A549 (cell line): ENCODE data around the gene DNASE1L1. TPM values are rescaled to one million over a fixed set of nuclear protein-coding genes. Genes with fewer than 3 reads are reported as not detected.

Experiments
- ATAC-seq, 2 experiments: fragments of 200-7000 bp in 1 of 2; fragments of >200 bp in 1 of 2; cut with Nextera tagmentation in 1 of 2; cut with Tn5 transposase in 1 of 2; 3 replicates each; pipeline versions ENCODE4 v1.8.0 to v1.9.1; 2018 to 2020; ENCODE audit warnings: mild to moderate bottlenecking in 1 of 2, moderate library complexity in 1 of 2
- CTCF ChIA-PET: fragments of 300-600 bp; sonication (Branson Sonifier 250); formaldehyde crosslinking; extraction: SDS; loops from one replicate; lab custom pipeline; 2021; ENCODE audit warnings: antibody characterized with exemption, inconsistent platforms; lab: Yijun Ruan, JAX
- POLR2A ChIA-PET: fragments of 350-600 bp; formaldehyde crosslinking; extraction: SDS; loops from one replicate; lab custom pipeline; 2021; ENCODE audit warnings: antibody characterized with exemption, inconsistent platforms; lab: Yijun Ruan, JAX
- DNase-seq, 2 experiments: peaks; one replicate each; pipeline versions ENCODE4 v3.0.0 to v3.0.0-alpha.2; 2011 to 2016; ENCODE audit warnings: low read depth in 1 of 2, low spot score in 1 of 2
- FAIRE-seq: peaks from 2 replicates; lab custom pipeline; 2011; peaks lifted over from hg19 to GRCh38; lab: Jason Lieb, UNC
- H3K27ac ChIP-seq, 2 experiments: fragments of >200 bp; sonication (Bioruptor Twin); formaldehyde crosslinking; 3 replicates each; pipeline ENCODE4 v1.5.1; 2016 to 2017
- H3K4me1 ChIP-seq: fragments of >200 bp; sonication (Bioruptor Twin); formaldehyde crosslinking; 3 replicates; pipeline ENCODE4 v1.6.1; 2016
- H3K4me2 ChIP-seq: fragments of >200 bp; sonication (Bioruptor Twin); formaldehyde crosslinking; 3 replicates; pipeline ENCODE4 v1.6.1; 2016
- H3K4me3 ChIP-seq: fragments of >200 bp; sonication (Bioruptor Twin); formaldehyde crosslinking; 3 replicates; pipeline ENCODE4 v1.5.1; 2016
- H3K9me3 ChIP-seq: fragments of >200 bp; sonication (Bioruptor Twin); formaldehyde crosslinking; 3 replicates; pipeline ENCODE4 v1.6.1; 2016
- CHD2 ChIP-seq: fragments of 150-350 bp; IDR thresholded peaks from 2 replicates; pipeline ENCODE4 v1.6.1; 2014; ENCODE audit warnings: low read length; ENCODE audit not compliant: partially characterized antibody
- EP300 ChIP-seq, 2 experiments: fragments of >200 bp; sonication (Bioruptor Twin); formaldehyde crosslinking; IDR thresholded peaks; 2 replicates in 1 of 2; 3 replicates in 1 of 2; pipeline ENCODE4 v1.6.1; 2016 to 2017
- FOXS1 ChIP-seq: fragments of 250-450 bp; sonication (Bioruptor Pico); IDR thresholded peaks from 2 replicates; pipeline ENCODE4 v1.5.0; 2020; ENCODE audit warnings: mild to moderate bottlenecking, moderate library complexity
- HDAC2 ChIP-seq: fragments of 200-600 bp; sonication (generic); IDR thresholded peaks from 2 replicates; pipeline ENCODE4 v1.6.1; 2016
- HOXA7 ChIP-seq: fragments of 250-450 bp; sonication (Bioruptor Pico); IDR thresholded peaks from 2 replicates; pipeline ENCODE4 v1.5.0; 2020; ENCODE audit warnings: mild to moderate bottlenecking, moderate library complexity
- HOXB13 ChIP-seq: fragments of 250-450 bp; sonication (Bioruptor Pico); IDR thresholded peaks from 2 replicates; pipeline ENCODE4 v1.5.0; 2020; ENCODE audit warnings: low read depth, mild to moderate bottlenecking, moderate library complexity
- JUN ChIP-seq, 2 experiments: fragments of >200 bp; sonication (Bioruptor Twin); formaldehyde crosslinking; IDR thresholded peaks; 2 replicates in 1 of 2; 3 replicates in 1 of 2; pipeline ENCODE4 v1.6.1; 2016 to 2017
- MAX ChIP-seq: IDR thresholded peaks from 2 replicates; pipeline ENCODE4 v1.6.1; 2012
- MAZ ChIP-seq: fragments of 150-350 bp; IDR thresholded peaks from 2 replicates; pipeline ENCODE4 v1.6.1; 2014; ENCODE audit warnings: antibody characterized with exemption, low read depth, low read length, borderline replicate concordance
- MYC ChIP-seq: IDR thresholded peaks from 2 replicates; pipeline ENCODE4 v1.6.1; 2012; ENCODE audit warnings: mild to moderate bottlenecking, inconsistent platforms, low read length, improper control_type of control experiment, borderline replicate concordance
- RAD21 ChIP-seq, 2 experiments: fragments of >200 bp in 1 of 2; sonication (Bioruptor Twin) in 1 of 2; formaldehyde crosslinking in 1 of 2; IDR thresholded peaks in 1 of 2; conservative IDR thresholded peaks in 1 of 2; 2 replicates in 1 of 2; 3 replicates in 1 of 2; pipeline ENCODE4 v1.6.1; 2012 to 2018; ENCODE audit warnings: inconsistent platforms in 1 of 2
- RARB ChIP-seq: fragments of 250-450 bp; sonication (Bioruptor Pico); IDR thresholded peaks from 2 replicates; pipeline ENCODE4 v1.8.0; 2021; ENCODE audit warnings: mild to moderate bottlenecking, moderate library complexity
- SREBF2 ChIP-seq: fragments of 450-650 bp; IDR thresholded peaks from 2 replicates; pipeline ENCODE4 v1.6.1; 2014; ENCODE audit warnings: mild to moderate bottlenecking, moderate library complexity
- USF2 ChIP-seq: fragments of 450-650 bp; IDR thresholded peaks from 2 replicates; pipeline ENCODE4 v1.6.1; 2014; ENCODE audit warnings: antibody characterized with exemption
- ZC3H11A ChIP-seq: fragments of 450-650 bp; IDR thresholded peaks from 2 replicates; pipeline ENCODE4 v1.6.1; 2014; ENCODE audit warnings: antibody characterized with exemption, mild to moderate bottlenecking
- ZFP36 ChIP-seq: fragments of 450-650 bp; IDR thresholded peaks from 2 replicates; pipeline ENCODE4 v1.6.1; 2014; ENCODE audit warnings: borderline replicate concordance; ENCODE audit not compliant: partially characterized antibody
- ZNF302 ChIP-seq: fragments of 250-450 bp; sonication (Bioruptor Pico); IDR thresholded peaks from 2 replicates; pipeline ENCODE4 v1.9.0; 2021; ENCODE audit warnings: inconsistent platforms, mild to moderate bottlenecking, moderate library complexity
- WGBS: methylation state at CpG from one replicate; pipeline ENCODE4 v1.1.6; 2017; ENCODE audit errors: missing lambda C conversion rate; 5-methylcytosine and 5-hydroxymethylcytosine counted together
- polyA plus RNA-seq, 4 experiments: library from polyadenylated mRNA; depleted of rRNA in 3 of 4; stranded (reverse); fragments of >200 nt; fragmentation: RNase III in 1 of 4; extraction: RNeasy Plus Mini Kit Qiagen cat#74134 plus additional on column Dnase treatment in 1 of 4; gene quantifications; 2 replicates in 3 of 4; 3 replicates in 1 of 4; pipeline ENCODE4 v1.2.3, GENCODE V29; 2011 to 2017
- TF ChIP-seq, protein P1 (sequence below): fragments of 250-450 bp; sonication (Bioruptor Pico); IDR thresholded peaks from 2 replicates; pipeline ENCODE4 v1.5.0; 2020; ENCODE audit warnings: low read depth, mild to moderate bottlenecking, moderate library complexity
- TF ChIP-seq, protein P2 (sequence below): fragments of >200 bp; sonication (Bioruptor Twin); formaldehyde crosslinking; IDR thresholded peaks from 3 replicates; pipeline ENCODE4 v1.5.1; 2016

The DNASE1L1 gene
- polyA plus RNA-seq, 2 of the 4 experiments (the other 2 are of a cell fraction), result 14.3 to 24.5 TPM

DNA sequence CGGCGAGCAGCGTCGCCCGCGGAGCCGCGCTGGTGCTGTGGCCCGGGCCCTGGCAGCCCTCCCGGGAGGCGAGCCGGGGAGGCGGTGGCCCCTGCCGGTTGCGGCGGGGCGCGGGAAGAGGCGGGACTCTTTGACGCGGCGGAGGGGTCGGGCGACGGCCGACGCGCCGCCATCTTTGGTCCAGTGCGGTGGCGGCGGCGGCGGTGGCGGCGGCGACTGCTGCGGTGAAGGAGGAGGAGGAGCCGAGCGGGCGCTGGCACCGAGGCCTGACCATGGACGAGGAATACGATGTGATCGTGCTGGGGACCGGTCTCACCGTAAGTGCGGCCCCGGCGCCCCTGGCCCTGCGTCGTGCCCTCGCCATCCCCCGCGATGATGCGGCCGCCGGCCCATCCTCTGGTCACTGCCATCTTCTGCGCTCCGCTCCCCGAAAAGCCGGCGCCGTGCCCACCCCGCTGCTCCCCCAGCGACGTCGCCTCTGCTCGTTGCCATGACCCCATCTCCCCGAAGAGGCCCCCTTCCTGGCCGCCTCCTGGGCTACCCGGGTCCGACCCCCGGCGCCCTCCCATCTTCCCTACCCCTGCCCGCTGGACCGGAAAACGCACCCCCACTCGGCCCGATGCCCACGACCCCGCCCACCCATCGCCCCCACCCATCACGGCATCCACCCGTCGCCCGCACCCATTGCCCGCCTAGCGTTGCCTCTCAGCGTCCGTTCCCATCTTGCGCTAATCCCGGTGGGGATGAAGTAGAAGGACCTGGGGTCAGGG lies 28.1 kb upstream of the DNASE1L1 start, which contains the start of gene GDI1 (continued):
- TF ChIP-seq ZFP36 (no peak), MAX (no peak)

DNA sequence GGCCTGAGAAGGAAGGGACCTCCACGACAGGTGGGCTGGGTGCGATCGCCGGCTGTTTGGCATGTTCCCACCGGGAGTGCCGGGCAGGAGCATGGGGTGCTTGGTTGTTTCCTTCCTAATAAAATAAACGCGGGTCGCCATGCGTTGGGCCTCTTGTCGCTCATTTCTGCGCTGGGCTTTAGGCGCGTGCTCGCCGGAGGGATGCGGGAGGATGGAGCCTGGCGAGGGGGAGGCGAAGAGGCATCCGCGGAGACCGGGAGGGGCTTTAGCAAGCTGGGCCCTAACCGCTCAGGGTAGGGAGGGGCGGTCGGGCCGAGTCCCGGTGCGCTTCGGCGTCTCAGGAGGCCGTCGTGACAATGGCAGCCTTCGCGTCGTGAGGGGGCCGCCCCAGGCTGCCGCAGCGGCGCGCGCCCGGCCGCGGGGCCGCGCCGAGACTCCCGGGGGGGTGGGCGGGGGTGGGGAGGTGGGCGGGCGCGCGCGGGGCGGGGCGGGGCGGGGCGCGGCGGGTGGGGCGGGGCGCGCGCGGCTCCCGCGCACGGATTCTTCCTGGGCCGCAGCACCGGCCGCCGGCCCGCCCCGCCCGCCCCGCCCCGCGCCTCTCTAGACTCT lies 27.4 kb upstream of the DNASE1L1 start:
- H3K27ac ChIP-seq, result peak overlapping the region; percentile 100
- peak; percentile 54 to 62 for ATAC-seq
- H3K4me3 ChIP-seq, result peak overlapping the region; percentile 97
- CTCF ChIA-PET, result no interaction called here
- H3K4me2 ChIP-seq, result peak overlapping the region; percentile 98
- TF ChIP-seq FOXS1 (no peak), ZNF302 (CRISPR knock-in tag) (no peak), MAZ (no peak), EP300 (IDR thresholded peaks at IDR 0.05) (no peak), RARB (CRISPR knock-in tag) (no peak), JUN (IDR thresholded peaks at IDR 0.05) (no peak; a peak in 1 of 5 replicates), HDAC2 (no peak), HOXB13 (no peak), RAD21 (conservative IDR thresholded peaks at IDR 0.05 in 1 of 2, IDR thresholded peaks at IDR 0.05 in 1 of 2) (no peak), HOXA7 (no peak), MYC (no peak), SREBF2 (no peak), ZFP36 (no peak)
- TF ChIP-seq, protein P1, sequence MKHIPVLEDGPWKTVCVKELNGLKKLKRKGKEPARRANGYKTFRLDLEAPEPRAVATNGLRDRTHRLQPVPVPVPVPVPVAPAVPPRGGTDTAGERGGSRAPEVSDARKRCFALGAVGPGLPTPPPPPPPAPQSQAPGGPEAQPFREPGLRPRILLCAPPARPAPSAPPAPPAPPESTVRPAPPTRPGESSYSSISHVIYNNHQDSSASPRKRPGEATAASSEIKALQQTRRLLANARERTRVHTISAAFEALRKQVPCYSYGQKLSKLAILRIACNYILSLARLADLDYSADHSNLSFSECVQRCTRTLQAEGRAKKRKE (CRISPR knock-in tag), result no peak
- TF ChIP-seq, protein P2, sequence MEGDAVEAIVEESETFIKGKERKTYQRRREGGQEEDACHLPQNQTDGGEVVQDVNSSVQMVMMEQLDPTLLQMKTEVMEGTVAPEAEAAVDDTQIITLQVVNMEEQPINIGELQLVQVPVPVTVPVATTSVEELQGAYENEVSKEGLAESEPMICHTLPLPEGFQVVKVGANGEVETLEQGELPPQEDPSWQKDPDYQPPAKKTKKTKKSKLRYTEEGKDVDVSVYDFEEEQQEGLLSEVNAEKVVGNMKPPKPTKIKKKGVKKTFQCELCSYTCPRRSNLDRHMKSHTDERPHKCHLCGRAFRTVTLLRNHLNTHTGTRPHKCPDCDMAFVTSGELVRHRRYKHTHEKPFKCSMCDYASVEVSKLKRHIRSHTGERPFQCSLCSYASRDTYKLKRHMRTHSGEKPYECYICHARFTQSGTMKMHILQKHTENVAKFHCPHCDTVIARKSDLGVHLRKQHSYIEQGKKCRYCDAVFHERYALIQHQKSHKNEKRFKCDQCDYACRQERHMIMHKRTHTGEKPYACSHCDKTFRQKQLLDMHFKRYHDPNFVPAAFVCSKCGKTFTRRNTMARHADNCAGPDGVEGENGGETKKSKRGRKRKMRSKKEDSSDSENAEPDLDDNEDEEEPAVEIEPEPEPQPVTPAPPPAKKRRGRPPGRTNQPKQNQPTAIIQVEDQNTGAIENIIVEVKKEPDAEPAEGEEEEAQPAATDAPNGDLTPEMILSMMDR, result no peak
- TF ChIP-seq, all 56 proteins: peak for 0
- 51% methylated on average over 23 of the region's 78 CpGs for WGBS
- POLR2A ChIA-PET, result interaction anchor here (1.2 kb wide), 1 partner anchor 39 kb away, joined by 3 read pairs; the partner anchor contains the start of gene RPL10
- FAIRE-seq (no peak), DNase-seq (peak in 1 of 2 experiments; percentile 35)
- peaks cover 12% of the 10 kb centered on the region; the same call in 1 of the 3 replicates for H3K4me1 ChIP-seq
- no peaks in the 10 kb centered on the region for H3K9me3 ChIP-seq

DNA sequence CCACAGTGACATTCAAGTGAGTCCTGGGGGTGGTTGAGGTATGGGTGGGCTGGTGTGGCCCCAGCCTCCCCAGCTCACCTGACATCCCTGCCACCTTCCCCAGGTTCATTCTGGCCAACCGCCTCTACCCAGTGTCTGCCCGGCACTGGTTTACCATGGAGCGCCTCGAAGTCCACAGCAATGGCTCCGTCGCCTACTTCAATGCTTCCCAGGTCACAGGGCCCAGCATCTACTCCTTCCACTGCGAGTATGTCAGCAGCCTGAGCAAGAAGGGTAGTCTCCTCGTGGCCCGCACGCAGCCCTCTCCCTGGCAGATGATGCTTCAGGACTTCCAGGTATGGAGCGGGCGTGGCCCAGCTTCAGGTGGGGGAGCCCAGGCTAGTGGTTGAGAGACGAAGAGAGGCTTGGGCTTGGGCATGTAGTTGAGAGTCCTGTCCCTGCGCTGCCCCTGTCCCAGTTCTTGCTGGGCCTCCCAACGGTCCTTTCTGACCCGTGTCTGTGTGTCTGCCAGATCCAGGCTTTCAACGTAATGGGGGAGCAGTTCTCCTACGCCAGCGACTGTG lies 26.2 kb upstream of the DNASE1L1 start:
- WGBS, result 100% methylated on average over 2 of the region's 19 CpGs
- FAIRE-seq, result no peak
- no peak for DNase-seq
- no peak for ATAC-seq
- Histone ChIP-seq H3K4me1 (peaks cover 12% of the 10 kb centered on the region; the same call in 1 of the 3 replicates), H3K27ac (no peak overlapping the region), H3K9me3 (no peaks in the 10 kb centered on the region), H3K4me3 (no peak overlapping the region), H3K4me2 (no peak overlapping the region)
- POLR2A ChIA-PET, result interaction anchor here (1.2 kb wide), 1 partner anchor 37 kb away, joined by 3 read pairs; the partner anchor contains the start of gene RPL10
- TF ChIP-seq USF2, result no peak
- no peak for TF ChIP-seq CHD2
- no peak for TF ChIP-seq HOXA7
- TF ChIP-seq RAD21 (conservative IDR thresholded peaks at IDR 0.05 in 1 of 2, IDR thresholded peaks at IDR 0.05 in 1 of 2), result no peak
- TF ChIP-seq, protein P2, result no peak
- no peak for TF ChIP-seq ZC3H11A
- CTCF ChIA-PET, result interaction anchor here (0.8 to 1.2 kb wide), 3 partner anchors 10 to 23 kb away, joined by 3 read pairs; no protein-coding TSS in a partner anchor
